Lung (tissue), 12 donors: ENCODE results near the gene ZNF670. TPM values are rescaled to one million over a fixed set of nuclear protein-coding genes. Genes with fewer than 3 reads are reported as not detected.

Experiments used
- ATAC-seq: fragments of 200-7000 bp; cut with Tn5 transposase; one replicate; pipeline ENCODE4 v1.9.1; 2020; ENCODE audit warnings: moderate number of reproducible peaks; ENCODE audit not compliant: insufficient read depth, low FRiP score
- DNase-seq, 3 donors: peaks; one replicate each; pipeline ENCODE4 v3.0.0-alpha.2; 2013 to 2017
- H3K27ac ChIP-seq, 2 donors: one replicate each; pipeline ENCODE4 v1.5.1; 2013; ENCODE audit warnings: mild to moderate bottlenecking in 2 of 2, moderate library complexity in 2 of 2, control low read depth in 1 of 2, inconsistent platforms in 1 of 2, low read depth in 1 of 2, low read length in 1 of 2
- H3K27me3 ChIP-seq, 3 donors: one replicate each; pipeline ENCODE4 v1.5.1; 2013; ENCODE audit warnings: low read length in 2 of 3; ENCODE audit not compliant: control insufficient read depth in 3 of 3, insufficient read depth in 3 of 3
- H3K36me3 ChIP-seq, 4 donors: one replicate each; pipeline ENCODE4 v1.5.1; 2013; ENCODE audit warnings: low read length in 4 of 4, mild to moderate bottlenecking in 1 of 4, moderate library complexity in 1 of 4; ENCODE audit not compliant: control insufficient read depth in 4 of 4, insufficient read depth in 4 of 4
- H3K4me1 ChIP-seq, 5 donors: one replicate each; pipeline ENCODE4 v1.5.1; 2013; ENCODE audit warnings: low read length in 5 of 5, mild to moderate bottlenecking in 2 of 5, moderate library complexity in 1 of 5; ENCODE audit not compliant: control insufficient read depth in 5 of 5, insufficient read depth in 5 of 5
- H3K4me3 ChIP-seq: one replicate; pipeline ENCODE4 v1.5.1; 2013; ENCODE audit warnings: mild to moderate bottlenecking, control low read depth, moderate library complexity
- H3K9ac ChIP-seq, 2 donors: one replicate each; pipeline ENCODE4 v1.5.1; 2013; ENCODE audit warnings: low read length in 2 of 2, control low read depth in 1 of 2; ENCODE audit not compliant: insufficient read depth in 1 of 2
- H3K9me3 ChIP-seq, 4 donors: one replicate each; pipeline ENCODE4 v1.5.1; 2013; ENCODE audit warnings: low read length in 3 of 4, mild to moderate bottlenecking in 1 of 4, moderate library complexity in 1 of 4; ENCODE audit not compliant: control insufficient read depth in 4 of 4, insufficient read depth in 3 of 4
- CTCF ChIP-seq: IDR thresholded peaks from 2 replicates; pipeline ENCODE4 v1.5.1; 2012; ENCODE audit warnings: mild to moderate bottlenecking; ENCODE audit errors: control extremely low read depth, extremely low read depth
- WGBS, 2 donors: extraction: QIAGEN DNeasy Blood & Tissue Kit; methylation state at CpG; one replicate each; pipeline ENCODE4 v1.1.7; 2013; 5-methylcytosine and 5-hydroxymethylcytosine counted together
- polyA plus RNA-seq, 2 donors: library from polyadenylated mRNA; stranded (reverse); fragments of 200-250 nt; gene quantifications; one replicate each; pipeline ENCODE4 v1.2.1, GENCODE V29; 2013
- total RNA-seq, 2 donors: library from RNA; depleted of rRNA in 1 of 2; stranded (reverse); fragments of >200 nt in 1 of 2; gene quantifications; one replicate each; pipeline ENCODE4 v1.2.1, GENCODE V29; 2014 to 2021
- donor health status: control.
- donor health status: control.
- donor health status: Bipolar disorder and iron deficiency.
- donor health status: healthy.
- donor health status: DM: yes; HTN: yes; CAD: no.

Gene ZNF670
- total and polyA plus RNA-seq, 4 donors = 1.0 to 4.6 (median 2.8) TPM

- no peaks in the 10 kb centered on the region for H3K27me3 ChIP-seq
- H3K9ac ChIP-seq = no peak overlapping the region
- ATAC-seq = peak; percentile 88
- H3K9me3 ChIP-seq = peaks cover 0 to 1% (median 0%) of the 10 kb centered on the region in 4 donors
- 4 to 5% methylated on average over 42 to 78 of the region's 78 CpGs for WGBS, 2 donors
- TF ChIP-seq CTCF = no peak
- H3K4me1 ChIP-seq = peaks cover 0 to 11% (median 4%) of the 10 kb centered on the region in 5 donors
- DNase-seq = peak; percentile 66 to 80 (median 67)
- peak overlapping the region; percentile 81 for H3K4me3 ChIP-seq
- H3K27ac ChIP-seq = peak overlapping the region; percentile 76 to 82
- H3K36me3 ChIP-seq = no peaks in the 10 kb centered on the region
These were observed 33.3 kb upstream of the ZNF670 start for GRCh38 chr1:247111700-247112478.

GRCh38 chr1:247111259-247111699, 32.7 kb upstream of the ZNF670 start:
- H3K4me3 ChIP-seq = peak overlapping the region; percentile 81
- H3K27me3 ChIP-seq = no peaks in the 10 kb centered on the region
- peak; percentile 32 to 44 (median 39) for DNase-seq
- H3K9ac ChIP-seq = no peak overlapping the region
- ATAC-seq = peak; percentile 41
- H3K9me3 ChIP-seq = peaks cover 0 to 3% (median 0%) of the 10 kb centered on the region in 4 donors
- no peak for TF ChIP-seq CTCF
- no peaks in the 10 kb centered on the region for H3K36me3 ChIP-seq
- peak overlapping the region; percentile 76 to 82 for H3K27ac ChIP-seq
- H3K4me1 ChIP-seq = peaks cover 0 to 11% (median 4%) of the 10 kb centered on the region in 5 donors
- 1% methylated on average over 20 to 62 of the region's 62 CpGs for WGBS, 2 donors

GRCh38 chr1:247110627-247111258, 32.1 kb upstream of the ZNF670 start:
- peaks cover 0 to 11% (median 4%) of the 10 kb centered on the region in 5 donors for H3K4me1 ChIP-seq
- H3K27me3 ChIP-seq = no peaks in the 10 kb centered on the region
- peak overlapping the region in 1 of 2 donors; percentile 65 for H3K9ac ChIP-seq
- DNase-seq (peak; percentile 29 to 49 (median 30)), ATAC-seq (no peak)
- H3K9me3 ChIP-seq = peaks cover 0 to 3% (median 0%) of the 10 kb centered on the region in 4 donors
- peak overlapping the region; percentile 76 to 82 for H3K27ac ChIP-seq
- peak overlapping the region; percentile 81 for H3K4me3 ChIP-seq
- no peak for TF ChIP-seq CTCF
- no peaks in the 10 kb centered on the region for H3K36me3 ChIP-seq
- 19 to 22% methylated on average over 30 of the region's 30 CpGs for WGBS, 2 donors
